Measurements from ENCODE around the gene MAP1LC3A. TPM values are rescaled to one million over a fixed set of nuclear protein-coding genes. Genes with fewer than 3 reads are reported as not detected.

Gene MAP1LC3A
- total RNA-seq, 2 experiments from 2014 or later, result 0.92 to 1.0 TPM

GRCh38 chr20:34579191-34579978 lies 20.9 kb downstream of the MAP1LC3A start:
- POLR2A ChIA-PET, result interaction anchor here (0.6 to 1.4 kb wide), 2 partner anchors 29 to 124 kb away, joined by 3 read pairs; no protein-coding TSS in a partner anchor
- H3K27me3 Mint-ChIP-seq, result no peaks in the 10 kb centered on the region

DNA sequence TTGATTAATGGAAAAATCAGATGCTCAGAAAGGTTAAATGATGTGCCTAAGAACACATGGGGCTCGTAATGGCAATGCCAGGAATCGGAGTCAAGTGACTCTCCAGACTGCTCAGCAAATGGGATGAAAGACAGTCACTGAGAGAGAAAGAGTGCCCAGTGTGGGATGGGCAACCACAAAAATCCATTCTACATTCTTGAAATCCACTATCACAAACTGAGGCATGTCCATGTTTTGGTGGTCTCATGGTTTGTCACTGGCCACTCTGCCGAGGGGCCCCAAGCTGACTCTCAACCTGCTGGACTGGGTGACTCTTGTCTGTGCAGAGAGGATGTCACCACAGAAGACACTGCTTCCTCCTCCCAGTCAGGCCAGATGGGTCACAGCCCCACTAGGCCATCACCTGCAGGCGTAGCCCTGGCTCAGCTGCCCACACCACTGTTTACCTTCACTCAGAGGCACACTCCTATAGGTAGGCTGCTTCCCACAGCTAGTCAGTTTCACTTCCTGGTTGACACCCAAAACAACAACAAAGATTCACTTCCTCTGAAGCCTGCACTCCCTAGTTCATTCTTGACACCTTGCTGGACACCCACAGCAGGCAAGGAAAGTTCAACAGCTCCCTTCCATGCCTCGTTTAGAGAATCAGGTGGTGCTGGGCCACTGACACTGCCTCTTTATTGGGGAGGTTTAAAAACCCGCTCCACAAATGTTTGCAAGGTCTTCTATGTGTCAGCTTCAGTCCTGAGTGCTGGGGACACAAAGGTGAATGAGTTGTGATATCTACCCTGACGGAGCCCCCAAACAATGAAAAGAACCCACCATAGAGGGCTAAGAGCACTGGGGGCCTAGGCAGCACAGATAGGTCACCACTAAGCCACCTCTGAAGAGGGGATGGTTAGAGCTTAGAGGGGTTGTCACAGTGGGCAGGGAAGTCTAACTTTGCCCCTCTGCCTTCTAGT lies 21.7 kb downstream of the MAP1LC3A start:
- Mint-ChIP-seq H3K9me3 (no peaks in the 10 kb centered on the region), H3K36me3 (ENCODE audit: low read depth) (peaks cover 6% of the 10 kb centered on the region), H3K4me1 (ENCODE audit: low read depth) (peaks cover 23% of the 10 kb centered on the region), H3K27me3 (no peaks in the 10 kb centered on the region), H3K4me3 (no peak overlapping the region), H3K27ac (peak overlapping the region; percentile 53)
- ATAC-seq, result peak; percentile 29
- intact Hi-C loops (cut with micrococcal nuclease), result no loop called here
- POLR2A ChIA-PET, result interaction anchor here (0.9 to 1.4 kb wide), 2 partner anchors 28 to 50 kb away, joined by 3 read pairs; no protein-coding TSS in a partner anchor
- DNase-seq, result peak; percentile 24
- TF ChIP-seq CTCF (IDR thresholded peaks at IDR 0.05), result no peak
- CTCF ChIA-PET, result interaction anchor here (1.3 to 1.4 kb wide), 2 partner anchors 9 to 268 kb away, joined by 3 read pairs; no protein-coding TSS in a partner anchor

More at GRCh38 chr20:34579191-34579978, 20.9 kb downstream of the MAP1LC3A start:
- no peak for TF ChIP-seq CTCF (IDR thresholded peaks at IDR 0.05)
- ATAC-seq (no peak), DNase-seq (no peak)
- Mint-ChIP-seq H3K4me3 (no peak overlapping the region), H3K9me3 (no peaks in the 10 kb centered on the region), H3K4me1 (ENCODE audit: low read depth) (peaks cover 23% of the 10 kb centered on the region), H3K36me3 (ENCODE audit: low read depth) (peaks cover 10% of the 10 kb centered on the region), H3K27ac (no peak overlapping the region)
- CTCF ChIA-PET, result interaction anchor here (1.1 to 1.4 kb wide), 2 partner anchors 8 to 267 kb away, joined by 3 read pairs; no protein-coding TSS in a partner anchor
- intact Hi-C loops (cut with micrococcal nuclease), result no loop called here

DNA sequence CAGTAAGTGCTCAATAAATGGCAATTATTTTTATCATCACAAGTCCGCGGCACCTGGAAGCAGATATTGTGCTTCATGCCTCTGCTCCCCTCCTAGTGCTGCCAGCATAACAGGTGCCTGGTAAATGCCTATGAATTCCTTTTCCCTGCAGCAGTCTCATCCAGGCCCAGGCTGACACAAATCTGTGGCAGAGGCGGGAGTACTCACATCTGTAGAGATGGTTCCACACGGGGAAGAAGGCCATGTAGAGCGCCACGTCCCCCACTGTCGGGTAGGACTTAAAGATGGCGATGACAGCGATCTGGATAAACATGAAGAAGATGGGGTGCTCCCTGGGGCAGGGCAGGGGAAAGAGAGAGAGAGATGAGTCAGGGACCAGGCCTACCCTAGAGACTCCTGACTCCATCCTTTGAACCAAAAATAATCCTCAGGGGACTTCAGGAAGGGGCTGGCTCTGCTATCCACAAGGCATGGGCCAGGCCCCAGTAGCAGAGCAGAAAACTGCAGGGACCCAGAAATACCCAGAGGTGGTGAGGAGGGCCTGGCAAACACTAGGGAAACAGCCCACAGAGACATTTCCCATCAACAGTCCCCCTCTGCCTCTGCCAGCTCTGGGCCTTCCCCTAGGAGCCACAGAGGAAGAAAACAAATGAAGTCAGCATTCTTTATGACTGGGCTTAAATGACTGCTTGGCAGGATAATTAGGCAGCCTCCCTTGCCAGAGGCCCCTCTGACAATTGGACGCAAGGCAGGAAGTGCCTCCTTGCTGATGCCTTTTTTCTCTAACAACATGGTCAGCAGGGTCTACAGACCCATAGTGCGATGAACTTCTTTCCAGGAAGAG lies 23.0 kb downstream of the MAP1LC3A start:
- ATAC-seq (peak; percentile 91), DNase-seq (peak; percentile 62)
- H3K9me3 Mint-ChIP-seq, result no peaks in the 10 kb centered on the region
- no peak overlapping the region for H3K4me3 Mint-ChIP-seq
- H3K27me3 Mint-ChIP-seq, result no peaks in the 10 kb centered on the region
- H3K27ac Mint-ChIP-seq, result peak overlapping the region; percentile 68
- peaks cover 6% of the 10 kb centered on the region for H3K36me3 Mint-ChIP-seq (ENCODE audit: low read depth)
- POLR2A ChIA-PET, result interaction anchor here (0.9 kb wide), 1 partner anchor 51 kb away, joined by 3 read pairs; no protein-coding TSS in a partner anchor
- intact Hi-C loops (cut with micrococcal nuclease), result no loop called here
- CTCF ChIA-PET, result interaction anchor here (1.3 kb wide), 1 partner anchor 269 kb away, joined by 3 read pairs; no protein-coding TSS in a partner anchor
- TF ChIP-seq CTCF (IDR thresholded peaks at IDR 0.05), result no peak
- H3K4me1 Mint-ChIP-seq (ENCODE audit: low read depth), result peaks cover 23% of the 10 kb centered on the region

- POLR2A ChIA-PET, result interaction anchor here (1.1 kb wide), 1 partner anchor 20 kb away, joined by 3 read pairs; no protein-coding TSS in a partner anchor
- Mint-ChIP-seq H3K27me3 (no peaks in the 10 kb centered on the region), H3K9me3 (no peaks in the 10 kb centered on the region), H3K4me1 (ENCODE audit: low read depth) (peaks cover 23% of the 10 kb centered on the region), H3K27ac (peak overlapping the region; percentile 68), H3K36me3 (ENCODE audit: low read depth) (peaks cover 6% of the 10 kb centered on the region), H3K4me3 (no peak overlapping the region)
- DNase-seq (no peak), ATAC-seq (no peak)
- TF ChIP-seq CTCF (IDR thresholded peaks at IDR 0.05), result no peak
- CTCF ChIA-PET, result interaction anchor here (1.0 to 1.9 kb wide), 3 partner anchors 45 to 126 kb away, joined by 3 to 5 read pairs (median 4); partner anchors contain the start of gene TP53INP2
- intact Hi-C loops (cut with micrococcal nuclease), result no loop called here
These were observed 23.7 kb downstream of the MAP1LC3A start for GRCh38 chr20:34582221-34582620.

Data from activated CD8-positive, alpha-beta T cell treated with anti-CD3 and anti-CD28 coated beads for 36 hours (primary cell).